Calu3 (cell line): ENCODE results near the gene FEV. TPM values are rescaled to one million over a fixed set of nuclear protein-coding genes. Genes with fewer than 3 reads are reported as not detected.

Experiments
- BruUV-seq: library from RNA; stranded (reverse); fragments of 400-500 nt; replicated peaks from 2 replicates; lab custom pipeline; 2021; lab: Mats Ljungman, UMichigan
- CTCF ChIA-PET: fragments of 300-600 bp; sonication (Branson Sonifier 250); formaldehyde crosslinking; loops from one replicate; lab custom pipeline; 2022; ENCODE audit warnings: antibody characterized with exemption; lab: Charles Lee
- DNase-seq: peaks from one replicate; pipeline ENCODE4 v3.0.0; 2022
- H3K27ac Mint-ChIP-seq: one replicate; pipeline ENCODE4 v1.8.0; 2022; ENCODE audit warnings: mixed read lengths; ENCODE audit not compliant: unreplicated experiment
- H3K27me3 Mint-ChIP-seq: one replicate; pipeline ENCODE4 v1.8.0; 2022; ENCODE audit warnings: mixed read lengths; ENCODE audit not compliant: unreplicated experiment
- H3K36me3 Mint-ChIP-seq: one replicate; pipeline ENCODE4 v1.8.0; 2022; ENCODE audit warnings: mild to moderate bottlenecking, moderate library complexity, mixed read lengths; ENCODE audit not compliant: insufficient read depth, unreplicated experiment
- H3K4me1 Mint-ChIP-seq: one replicate; pipeline ENCODE4 v1.8.0; 2022; ENCODE audit warnings: mild to moderate bottlenecking, low read depth, mixed read lengths; ENCODE audit not compliant: unreplicated experiment
- H3K4me3 Mint-ChIP-seq: one replicate; pipeline ENCODE4 v1.8.0; 2022; ENCODE audit warnings: mild to moderate bottlenecking, low read depth, moderate library complexity, mixed read lengths; ENCODE audit not compliant: unreplicated experiment
- H3K9me3 Mint-ChIP-seq: one replicate; pipeline ENCODE4 v1.8.0; 2022; ENCODE audit warnings: low read depth, mixed read lengths; ENCODE audit not compliant: unreplicated experiment
- CTCF ChIP-seq: fragments of 200-600 bp; IDR thresholded peaks from one replicate; pipeline ENCODE4 v1.8.0; 2022; ENCODE audit warnings: antibody characterized with exemption; ENCODE audit not compliant: unreplicated experiment
- intact Hi-C: fragments of 100-400 bp; cut with micrococcal nuclease; formaldehyde crosslinking; loops from one replicate; pipeline ENCODE4 v1.10.0; 2022; ENCODE audit not compliant: unreplicated experiment
- total RNA-seq: library from RNA; stranded (reverse); gene quantifications from 2 replicates; pipeline ENCODE4 v1.2.3, GENCODE V29; 2022

The FEV gene
- total RNA-seq, 1 experiment from 2014 or later, result not detected

GRCh38 chr2:218988650-218989049 lies 3.7 kb upstream of the FEV start:
- no peaks in the 10 kb centered on the region for H3K9me3 Mint-ChIP-seq
- no peak overlapping the region for H3K4me3 Mint-ChIP-seq
- H3K36me3 Mint-ChIP-seq, result no peaks in the 10 kb centered on the region
- no peak overlapping the region for H3K27ac Mint-ChIP-seq
- peaks cover 99% of the 10 kb centered on the region for H3K27me3 Mint-ChIP-seq
- intact Hi-C loops, result loop anchor here (10.0 kb wide), 1 partner anchor 134 kb away; the partner anchor contains the start of gene WNT6
- peaks cover 9% of the 10 kb centered on the region for H3K4me1 Mint-ChIP-seq
- no peak for TF ChIP-seq CTCF
- CTCF ChIA-PET, result no interaction called here
- no TSS peak for BruUV-seq
- DNase-seq, result no peak

- CTCF ChIA-PET, result interaction anchor here (0.6 to 0.8 kb wide), 2 partner anchors 13 to 269 kb away, joined by 4 read pairs; no protein-coding TSS in a partner anchor
- peaks cover 9% of the 10 kb centered on the region for H3K4me1 Mint-ChIP-seq
- H3K9me3 Mint-ChIP-seq, result no peaks in the 10 kb centered on the region
- intact Hi-C loops, result loop anchor here (10.0 kb wide), 1 partner anchor 133 kb away; the partner anchor contains the start of gene WNT6
- no peak overlapping the region for H3K4me3 Mint-ChIP-seq
- no peaks in the 10 kb centered on the region for H3K36me3 Mint-ChIP-seq
- BruUV-seq, result no TSS peak
- no peak overlapping the region for H3K27ac Mint-ChIP-seq
- H3K27me3 Mint-ChIP-seq, result peaks cover 99% of the 10 kb centered on the region
- no peak for DNase-seq
- no peak for TF ChIP-seq CTCF
Measured at GRCh38 chr2:218988164-218988563, 3.2 kb upstream of the FEV start.

- Mint-ChIP-seq H3K27me3 (peaks cover 100% of the 10 kb centered on the region), H3K4me1 (peaks cover 13% of the 10 kb centered on the region), H3K36me3 (peaks cover 3% of the 10 kb centered on the region), H3K9me3 (no peaks in the 10 kb centered on the region), H3K27ac (no peak overlapping the region), H3K4me3 (no peak overlapping the region)
- intact Hi-C loops, result loop anchor here (10.0 kb wide), 1 partner anchor 131 kb away; the partner anchor contains the start of gene WNT6
- CTCF ChIA-PET, result no interaction called here
- no TSS peak for BruUV-seq
- DNase-seq, result no peak
- TF ChIP-seq CTCF, result no peak
Measured at GRCh38 chr2:218986148-218986761, 1.3 kb upstream of the FEV start.

GRCh38 chr2:218985325-218986091 lies 524 bp upstream of the FEV start:
- Mint-ChIP-seq H3K4me1 (peaks cover 20% of the 10 kb centered on the region), H3K27me3 (peaks cover 100% of the 10 kb centered on the region), H3K36me3 (peaks cover 9% of the 10 kb centered on the region), H3K4me3 (no peak overlapping the region), H3K9me3 (no peaks in the 10 kb centered on the region), H3K27ac (no peak overlapping the region)
- BruUV-seq, result no TSS peak
- DNase-seq, result no peak
- TF ChIP-seq CTCF, result no peak
- intact Hi-C loops, result loop anchor here (10.0 kb wide), 1 partner anchor 131 kb away; the partner anchor contains the start of gene WNT6
- CTCF ChIA-PET, result no interaction called here
